Natural killer cell (primary cell): Measurements from ENCODE around the gene CYP11A1. TPM values are rescaled to one million over a fixed set of nuclear protein-coding genes. Genes with fewer than 3 reads are reported as not detected.

ENCODE experiments used
- ATAC-seq, 3 donors: fragments of 150-1000 bp in 2 of 3; fragments of 200-7000 bp in 1 of 3; cut with Tn5 transposase; 1 replicate in 1 of 3; 2 replicates in 2 of 3; pipeline ENCODE4 v1.10.0; 2021; ENCODE audit warnings: mild to moderate bottlenecking in 2 of 3, moderate library complexity in 2 of 3
- DNase-seq, 2 donors: peaks; one replicate each; pipeline versions ENCODE4 v3.0.0 to v3.0.0-alpha.2; 2013 to 2021; ENCODE audit warnings: mixed read lengths in 1 of 2
- H3K27ac ChIP-seq: one replicate; pipeline ENCODE4 v1.5.1; 2013; ENCODE audit warnings: mild to moderate bottlenecking, low read length
- H3K27me3 ChIP-seq: one replicate; pipeline ENCODE4 v1.6.1; 2013; ENCODE audit warnings: low read length; ENCODE audit not compliant: control insufficient read depth, insufficient read depth
- H3K36me3 ChIP-seq: one replicate; pipeline ENCODE4 v1.6.1; 2013; ENCODE audit warnings: low read length; ENCODE audit not compliant: control insufficient read depth, insufficient read depth
- H3K4me1 ChIP-seq: one replicate; pipeline ENCODE4 v1.6.1; 2013; ENCODE audit warnings: low read length; ENCODE audit not compliant: control insufficient read depth, insufficient read depth
- H3K4me3 ChIP-seq: one replicate; pipeline ENCODE4 v1.5.1; 2013; ENCODE audit warnings: low read length
- H3K9me3 ChIP-seq: one replicate; pipeline ENCODE4 v1.6.1; 2013; ENCODE audit warnings: low read length; ENCODE audit not compliant: control insufficient read depth, insufficient read depth
- H3K27ac Mint-ChIP-seq, 2 donors: one replicate each; pipeline ENCODE4 v1.8.0; 2022; ENCODE audit warnings: mild to moderate bottlenecking in 2 of 2, mixed read lengths in 2 of 2, moderate library complexity in 1 of 2
- H3K27me3 Mint-ChIP-seq, 2 donors: one replicate each; pipeline ENCODE4 v1.8.0; 2022; ENCODE audit warnings: low read depth in 2 of 2, mixed read lengths in 2 of 2
- H3K36me3 Mint-ChIP-seq: one replicate; pipeline ENCODE4 v1.8.0; 2022; ENCODE audit warnings: mixed read lengths
- H3K4me1 Mint-ChIP-seq, 2 donors: one replicate each; pipeline ENCODE4 v1.8.0; 2022; ENCODE audit warnings: mixed read lengths in 2 of 2
- H3K4me3 Mint-ChIP-seq: one replicate; pipeline ENCODE4 v1.8.0; 2022; ENCODE audit warnings: mild to moderate bottlenecking, moderate library complexity, mixed read lengths
- H3K9me3 Mint-ChIP-seq, 2 donors: one replicate each; pipeline ENCODE4 v1.8.0; 2022; ENCODE audit warnings: mixed read lengths in 2 of 2
- CTCF ChIP-seq: fragments of 200-600 bp; IDR thresholded peaks from one replicate; pipeline ENCODE4 v1.8.0; 2022; ENCODE audit warnings: antibody characterized with exemption
- WGBS: methylation state at CpG from one replicate; pipeline ENCODE4 v1.1.7; 2013; ENCODE audit warnings: missing lambda C conversion rate; ENCODE audit not compliant: insufficient coverage; 5-methylcytosine and 5-hydroxymethylcytosine counted together
- intact Hi-C: fragments of 100-400 bp; cut with micrococcal nuclease; formaldehyde crosslinking; loops from one replicate; pipeline ENCODE4 v1.14.2; 2022
- total RNA-seq, 4 donors: library from RNA; stranded (reverse); fragments of 120-200 nt in 1 of 4; gene quantifications; one replicate each; pipeline versions ENCODE4 v1.2.3 to v1.2.4, GENCODE V29; 2013 to 2022

CYP11A1 gene
- total RNA-seq, 3 donors from 2014 or later (not counting 1 experiment from before 2014, with no cell fraction given), result 5.1 TPM; not detected in 2

GRCh38 chr15:74402873-74403587, 35.6 kb upstream of the CYP11A1 start:
- Mint-ChIP-seq H3K27me3 (no peaks in the 10 kb centered on the region), H3K4me1 (peaks cover 62 to 78% of the 10 kb centered on the region in 2 donors), H3K36me3 (no peaks in the 10 kb centered on the region), H3K27ac (peak overlapping the region; percentile 32 to 70), H3K9me3 (no peaks in the 10 kb centered on the region), H3K4me3 (peak overlapping the region; percentile 29)
- Histone ChIP-seq H3K9me3 (no peaks in the 10 kb centered on the region), H3K36me3 (no peaks in the 10 kb centered on the region), H3K4me1 (peaks cover 72% of the 10 kb centered on the region), H3K27ac (peak overlapping the region; percentile 63), H3K4me3 (no peak overlapping the region), H3K27me3 (no peaks in the 10 kb centered on the region)
- TF ChIP-seq CTCF, result no peak
- intact Hi-C loops, result loop anchor here (5.0 kb wide), 1 partner anchor 34 kb away; no protein-coding TSS in a partner anchor
- peak; percentile 57 to 67 (median 65) for ATAC-seq
- peak; percentile 37 to 63 for DNase-seq
- WGBS, result 3% methylated on average over 13 of the region's 13 CpGs

- Histone ChIP-seq H3K4me3 (no peak overlapping the region), H3K9me3 (no peaks in the 10 kb centered on the region), H3K27ac (peak overlapping the region; percentile 63), H3K4me1 (peaks cover 79% of the 10 kb centered on the region), H3K36me3 (no peaks in the 10 kb centered on the region), H3K27me3 (no peaks in the 10 kb centered on the region)
- Mint-ChIP-seq H3K27ac (peak overlapping the region; percentile 32 to 70), H3K27me3 (no peaks in the 10 kb centered on the region), H3K4me3 (peak overlapping the region; percentile 29), H3K4me1 (peaks cover 63 to 84% of the 10 kb centered on the region in 2 donors), H3K9me3 (no peaks in the 10 kb centered on the region), H3K36me3 (no peaks in the 10 kb centered on the region)
- ATAC-seq, result peak in 1 of 3 donors; percentile 20
- DNase-seq, result no peak
- no peak for TF ChIP-seq CTCF
- intact Hi-C loops, result loop anchor here (5.0 kb wide), 1 partner anchor 35 kb away; no protein-coding TSS in a partner anchor
- 24% methylated on average over 4 of the region's 5 CpGs for WGBS
Measured at GRCh38 chr15:74402337-74402841, 34.9 kb upstream of the CYP11A1 start.

- no peaks in the 10 kb centered on the region for H3K36me3 Mint-ChIP-seq
- no peak for TF ChIP-seq CTCF
- H3K27me3 ChIP-seq, result no peaks in the 10 kb centered on the region
- 48% methylated on average over 11 of the region's 11 CpGs for WGBS
- H3K9me3 Mint-ChIP-seq, result no peaks in the 10 kb centered on the region
- H3K4me3 ChIP-seq, result no peak overlapping the region
- H3K4me3 Mint-ChIP-seq, result peak overlapping the region; percentile 63
- peak overlapping the region; percentile 63 for H3K27ac ChIP-seq
- ATAC-seq, result peak in 2 of 3 donors; percentile 18 to 36
- peak in 1 of 2 donors; percentile 43 for DNase-seq
- H3K4me1 ChIP-seq, result peaks cover 91% of the 10 kb centered on the region
- peak overlapping the region; percentile 63 to 70 for H3K27ac Mint-ChIP-seq
- intact Hi-C loops, result loop anchor here (5.0 kb wide), 1 partner anchor 36 kb away; no protein-coding TSS in a partner anchor
- no peaks in the 10 kb centered on the region for H3K27me3 Mint-ChIP-seq
- no peaks in the 10 kb centered on the region for H3K36me3 ChIP-seq
- no peaks in the 10 kb centered on the region for H3K9me3 ChIP-seq
- peaks cover 53 to 77% of the 10 kb centered on the region in 2 donors for H3K4me1 Mint-ChIP-seq
Measured at GRCh38 chr15:74400915-74401757, 33.7 kb upstream of the CYP11A1 start.
